H9 (cell line): Measurements from ENCODE around the gene GLIS2. TPM values are rescaled to one million over a fixed set of nuclear protein-coding genes. Genes with fewer than 3 reads are reported as not detected.

ENCODE experiments used
- DNase-seq: peaks from one replicate; pipeline ENCODE4 v3.0.0-alpha.2; 2017
- H2AFZ ChIP-seq: one replicate; pipeline ENCODE4 v1.6.1; 2013; ENCODE audit warnings: mild to moderate bottlenecking, low read length, control low read depth, moderate library complexity
- H2AK5ac ChIP-seq: 2 replicates; pipeline ENCODE4 v1.6.1; 2013; ENCODE audit warnings: low read length, control low read depth, mixed read lengths; ENCODE audit not compliant: insufficient read length
- H2BK120ac ChIP-seq: one replicate; pipeline ENCODE4 v1.6.1; 2013; ENCODE audit warnings: low read depth, mild to moderate bottlenecking, low read length, control low read depth, inconsistent platforms; ENCODE audit not compliant: poor library complexity, severe bottlenecking
- H2BK12ac ChIP-seq: 2 replicates; pipeline ENCODE4 v1.6.1; 2013; ENCODE audit warnings: low read length, control low read depth, mixed read lengths, low read depth; ENCODE audit not compliant: insufficient read length
- H2BK15ac ChIP-seq: 2 replicates; pipeline ENCODE4 v1.6.1; 2013; ENCODE audit warnings: low read depth, low read length, control low read depth
- H2BK20ac ChIP-seq: one replicate; pipeline ENCODE4 v1.6.1; 2013; ENCODE audit warnings: low read depth, mild to moderate bottlenecking, low read length, control low read depth, inconsistent platforms; ENCODE audit not compliant: poor library complexity, severe bottlenecking
- H2BK5ac ChIP-seq: 2 replicates; pipeline ENCODE4 v1.6.1; 2013; ENCODE audit warnings: low read length, control low read depth, mixed read lengths; ENCODE audit not compliant: insufficient read length
- H3K14ac ChIP-seq: 2 replicates; pipeline ENCODE4 v1.6.1; 2013; ENCODE audit warnings: low read length, control low read depth; ENCODE audit not compliant: insufficient read depth
- H3K18ac ChIP-seq: 2 replicates; pipeline ENCODE4 v1.6.1; 2013; ENCODE audit warnings: low read depth, mild to moderate bottlenecking, mixed read lengths, low read length, control low read depth; ENCODE audit not compliant: insufficient read length
- H3K23ac ChIP-seq: 2 replicates; pipeline ENCODE4 v1.6.1; 2013; ENCODE audit warnings: low read length, control low read depth, mixed read lengths, low read depth; ENCODE audit not compliant: insufficient read length
- H3K23me2 ChIP-seq: 2 replicates; pipeline ENCODE4 v1.6.1; 2013; ENCODE audit warnings: low read depth, mild to moderate bottlenecking, mixed read lengths, low read length, control low read depth; ENCODE audit not compliant: insufficient read length, poor library complexity, severe bottlenecking
- H3K27ac ChIP-seq: 2 replicates; pipeline ENCODE4 v1.5.1; 2013; ENCODE audit warnings: low read length, control low read depth, mixed read lengths, low read depth; ENCODE audit not compliant: insufficient read length
- H3K27me3 ChIP-seq: 2 replicates; pipeline ENCODE4 v1.6.1; 2013; ENCODE audit warnings: low read length, control low read depth, inconsistent platforms; ENCODE audit not compliant: insufficient read depth
- H3K4ac ChIP-seq: 2 replicates; pipeline ENCODE4 v1.6.1; 2013; ENCODE audit warnings: low read depth, mild to moderate bottlenecking, control low read depth, inconsistent platforms, low read length, moderate library complexity
- H3K4me1 ChIP-seq: 2 replicates; pipeline ENCODE4 v1.6.1; 2013; ENCODE audit warnings: low read length, control low read depth, inconsistent platforms; ENCODE audit not compliant: insufficient read depth
- H3K4me2 ChIP-seq: 2 replicates; pipeline ENCODE4 v1.6.1; 2013; ENCODE audit warnings: low read length, control low read depth, mixed read lengths; ENCODE audit not compliant: insufficient read length, insufficient read depth
- H3K56ac ChIP-seq: 2 replicates; pipeline ENCODE4 v1.6.1; 2013; ENCODE audit warnings: low read depth, mild to moderate bottlenecking, mixed read lengths, low read length, control low read depth; ENCODE audit not compliant: insufficient read length
- H3K79me1 ChIP-seq: 2 replicates; pipeline ENCODE4 v1.6.1; 2013; ENCODE audit warnings: low read depth, mild to moderate bottlenecking, moderate library complexity, low read length, control low read depth, inconsistent platforms; ENCODE audit not compliant: insufficient read depth, poor library complexity, severe bottlenecking
- H3K79me2 ChIP-seq: 2 replicates; pipeline ENCODE4 v1.6.1; 2013; ENCODE audit warnings: low read length, control low read depth, inconsistent platforms; ENCODE audit not compliant: insufficient read depth
- H3K9ac ChIP-seq: 2 replicates; pipeline ENCODE4 v1.6.1; 2013; ENCODE audit warnings: low read length, control low read depth, mixed read lengths; ENCODE audit not compliant: insufficient read length; ENCODE audit errors: extremely low read depth
- H3K9me3 ChIP-seq: one replicate; pipeline ENCODE4 v1.6.1; 2013; ENCODE audit warnings: low read depth, low read length, inconsistent platforms; ENCODE audit not compliant: control insufficient read depth
- H3T11ph ChIP-seq: one replicate; pipeline ENCODE4 v1.6.1; 2013; ENCODE audit warnings: mild to moderate bottlenecking, low read length, control low read depth, inconsistent platforms
- H4K20me1 ChIP-seq: one replicate; pipeline ENCODE4 v1.6.1; 2013; ENCODE audit not compliant: control insufficient read depth, insufficient read length, insufficient read depth
- H4K5ac ChIP-seq: 2 replicates; pipeline ENCODE4 v1.6.1; 2013; ENCODE audit warnings: low read depth, mild to moderate bottlenecking, mixed read lengths, low read length, control low read depth; ENCODE audit not compliant: insufficient read length
- H4K8ac ChIP-seq: replicated peaks from 2 replicates; pipeline ENCODE4 v1.6.1; 2013; ENCODE audit warnings: low read length, control low read depth, mixed read lengths, low read depth; ENCODE audit not compliant: insufficient read length
- H4K91ac ChIP-seq: 2 replicates; pipeline ENCODE4 v1.6.1; 2013; ENCODE audit warnings: low read depth, mild to moderate bottlenecking, moderate library complexity, mixed read lengths, low read length, control low read depth; ENCODE audit not compliant: insufficient read length
- H3K27ac Mint-ChIP-seq, 3 experiments: 2 replicates in 2 of 3; 3 replicates in 1 of 3; pipeline ENCODE4 v1.8.0; 2020 to 2021; ENCODE audit warnings: mixed read lengths in 3 of 3, mild to moderate bottlenecking in 1 of 3, moderate library complexity in 1 of 3
- H3K27me3 Mint-ChIP-seq: 2 replicates; pipeline ENCODE4 v1.8.0; 2021; ENCODE audit warnings: low read depth, mild to moderate bottlenecking, moderate library complexity, mixed read lengths
- H3K36me3 Mint-ChIP-seq, 3 experiments: 2 replicates in 2 of 3; 3 replicates in 1 of 3; pipeline ENCODE4 v1.8.0; 2020 to 2021; ENCODE audit warnings: low read depth in 3 of 3, mixed read lengths in 3 of 3; ENCODE audit not compliant: insufficient read depth in 1 of 3
- H3K4me1 Mint-ChIP-seq, 2 experiments: 2 replicates each; pipeline ENCODE4 v1.8.0; 2020; ENCODE audit warnings: mixed read lengths in 2 of 2
- H3K4me3 Mint-ChIP-seq, 2 experiments: 2 replicates in 1 of 2; 3 replicates in 1 of 2; pipeline ENCODE4 v1.8.0; 2020 to 2021; ENCODE audit warnings: mild to moderate bottlenecking in 2 of 2, mixed read lengths in 2 of 2, moderate library complexity in 1 of 2
- H3K9me3 Mint-ChIP-seq, 2 experiments: 2 replicates in 1 of 2; 3 replicates in 1 of 2; pipeline ENCODE4 v1.8.0; 2020; ENCODE audit warnings: mild to moderate bottlenecking in 2 of 2, mixed read lengths in 2 of 2, moderate library complexity in 1 of 2
- WGBS: extraction: QIAGEN DNeasy Blood & Tissue Kit; methylation state at CpG from one replicate; pipeline ENCODE4 v1.1.7; 2013; ENCODE audit warnings: missing lambda C conversion rate, low lambda C conversion rate, mixed read lengths; ENCODE audit not compliant: insufficient read length; ENCODE audit errors: extremely low coverage; 5-methylcytosine and 5-hydroxymethylcytosine counted together
- total RNA-seq: library from RNA; stranded (reverse); gene quantifications from 2 replicates; pipeline ENCODE4 v1.2.1, GENCODE V29; 2021
- TF ChIP-seq, protein P1 (sequence below): fragments of 200-600 bp; sonication (generic); conservative IDR thresholded peaks from 3 replicates; pipeline ENCODE4 v1.8.0; 2021; ENCODE audit warnings: antibody characterized with exemption, mild to moderate bottlenecking

GLIS2 gene
- total RNA-seq, 1 experiment from 2014 or later = 14.3 TPM

DNA sequence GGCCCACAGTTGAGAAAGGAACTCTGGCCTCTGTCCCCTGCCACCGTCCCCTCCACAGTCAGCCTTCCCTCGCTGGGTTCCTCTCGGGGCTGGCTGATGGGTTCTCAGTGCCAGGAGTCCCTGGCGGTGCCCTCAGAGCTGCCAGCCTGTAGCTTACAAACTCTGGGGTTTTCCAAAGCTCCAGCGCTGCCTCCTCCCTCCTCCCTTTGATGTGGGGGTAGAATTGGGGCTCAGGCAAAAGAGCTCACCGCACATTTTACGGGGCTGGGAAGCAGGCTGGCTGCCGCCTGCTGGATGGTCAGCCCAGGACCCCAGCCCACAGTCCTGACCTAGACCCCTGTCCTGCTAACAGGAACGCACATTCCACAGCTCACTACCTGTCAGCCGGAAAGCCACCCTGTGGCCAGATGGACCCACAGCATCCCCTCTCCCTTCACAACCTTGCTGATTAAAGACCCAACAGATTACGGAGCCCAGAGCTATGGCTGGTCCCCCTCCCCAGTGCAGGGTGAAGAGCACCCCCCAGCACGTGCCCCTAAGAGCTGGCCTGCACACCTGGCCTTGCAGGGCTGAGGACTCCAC lies 61.8 kb downstream of the GLIS2 start:
- Mint-ChIP-seq H3K4me3 (peak overlapping the region in 1 of 2 experiments; percentile 43; a peak in 3 of 5 replicates), H3K27ac (peak overlapping the region; percentile 27 to 93 (median 41); a peak in 3 of 7 replicates), H3K36me3 (peaks cover 0 to 3% (median 3%) of the 10 kb centered on the region in 3 experiments; a peak in 2 of 7 replicates), H3K27me3 (no peaks in the 10 kb centered on the region), H3K4me1 (peaks cover 31 to 58% of the 10 kb centered on the region in 2 experiments), H3K9me3 (no peaks in the 10 kb centered on the region)
- no peak overlapping the region for H2AK5ac ChIP-seq
- H4K91ac ChIP-seq = no peak overlapping the region
- H2BK5ac ChIP-seq = no peak overlapping the region
- H3K14ac ChIP-seq = no peak overlapping the region
- no peaks in the 10 kb centered on the region for H3K9me3 ChIP-seq
- no peaks in the 10 kb centered on the region for H3K23me2 ChIP-seq
- TF ChIP-seq, protein P1, sequence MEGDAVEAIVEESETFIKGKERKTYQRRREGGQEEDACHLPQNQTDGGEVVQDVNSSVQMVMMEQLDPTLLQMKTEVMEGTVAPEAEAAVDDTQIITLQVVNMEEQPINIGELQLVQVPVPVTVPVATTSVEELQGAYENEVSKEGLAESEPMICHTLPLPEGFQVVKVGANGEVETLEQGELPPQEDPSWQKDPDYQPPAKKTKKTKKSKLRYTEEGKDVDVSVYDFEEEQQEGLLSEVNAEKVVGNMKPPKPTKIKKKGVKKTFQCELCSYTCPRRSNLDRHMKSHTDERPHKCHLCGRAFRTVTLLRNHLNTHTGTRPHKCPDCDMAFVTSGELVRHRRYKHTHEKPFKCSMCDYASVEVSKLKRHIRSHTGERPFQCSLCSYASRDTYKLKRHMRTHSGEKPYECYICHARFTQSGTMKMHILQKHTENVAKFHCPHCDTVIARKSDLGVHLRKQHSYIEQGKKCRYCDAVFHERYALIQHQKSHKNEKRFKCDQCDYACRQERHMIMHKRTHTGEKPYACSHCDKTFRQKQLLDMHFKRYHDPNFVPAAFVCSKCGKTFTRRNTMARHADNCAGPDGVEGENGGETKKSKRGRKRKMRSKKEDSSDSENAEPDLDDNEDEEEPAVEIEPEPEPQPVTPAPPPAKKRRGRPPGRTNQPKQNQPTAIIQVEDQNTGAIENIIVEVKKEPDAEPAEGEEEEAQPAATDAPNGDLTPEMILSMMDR = peak; percentile 58
- no peak overlapping the region for H3K4ac ChIP-seq
- no peak overlapping the region for H4K8ac ChIP-seq
- no CpG with 5 or more reads among the region's 12 CpGs for WGBS
- H3K79me1 ChIP-seq = no peaks in the 10 kb centered on the region
- H3K4me2 ChIP-seq = no peak overlapping the region
- H4K5ac ChIP-seq = no peak overlapping the region
- H3K27me3 ChIP-seq = no peaks in the 10 kb centered on the region
- H2BK15ac ChIP-seq = no peak overlapping the region
- H2BK120ac ChIP-seq = no peak overlapping the region
- DNase-seq = no peak
- H3K27ac ChIP-seq = no peak overlapping the region
- H2BK20ac ChIP-seq = no peak overlapping the region
- H3K79me2 ChIP-seq = peaks cover 1% of the 10 kb centered on the region; the same call in 1 of the 2 replicates
- H3K56ac ChIP-seq = no peak overlapping the region
- H3K23ac ChIP-seq = no peak overlapping the region
- no peak overlapping the region for H3T11ph ChIP-seq
- no peak overlapping the region for H3K9ac ChIP-seq
- no peak overlapping the region for H3K18ac ChIP-seq
- H2BK12ac ChIP-seq = no peak overlapping the region
- peaks cover 11% of the 10 kb centered on the region; the same call in 1 of the 2 replicates for H3K4me1 ChIP-seq
- no peaks in the 10 kb centered on the region for H4K20me1 ChIP-seq
- no peak overlapping the region for H2AFZ ChIP-seq
